Keratinocyte (primary cell): Measurements from ENCODE around the gene DIP2B. TPM values are rescaled to one million over a fixed set of nuclear protein-coding genes. Genes with fewer than 3 reads are reported as not detected.

Source experiments
- DNase-seq: peaks from one replicate; pipeline ENCODE4 v3.0.0-alpha.2; 2011; ENCODE audit warnings: low read depth, missing footprints, low spot score
- FAIRE-seq: peaks from 2 replicates; lab custom pipeline; 2011; peaks lifted over from hg19 to GRCh38; lab: Jason Lieb, UNC
- H2AFZ ChIP-seq: 2 replicates; pipeline ENCODE4 v1.6.0; 2012; ENCODE audit warnings: low read length, control low read depth, inconsistent platforms; ENCODE audit not compliant: control insufficient read depth
- H3K27ac ChIP-seq: 2 replicates; pipeline ENCODE4 v1.5.1; 2011; ENCODE audit warnings: low read length; ENCODE audit not compliant: control insufficient read depth, insufficient read depth
- H3K27me3 ChIP-seq: 3 replicates; pipeline ENCODE4 v1.6.0; 2011; ENCODE audit warnings: low read length; ENCODE audit not compliant: control insufficient read depth, insufficient read depth; ENCODE audit errors: extremely low read depth
- H3K36me3 ChIP-seq, 2 experiments: 2 replicates in 1 of 2; 3 replicates in 1 of 2; pipeline ENCODE4 v1.5.1; 2011; ENCODE audit warnings: low read length in 2 of 2, mild to moderate bottlenecking in 1 of 2; ENCODE audit not compliant: control insufficient read depth in 2 of 2, insufficient read depth in 2 of 2; ENCODE audit errors: extremely low read depth in 1 of 2
- H3K4me1 ChIP-seq: 3 replicates; pipeline ENCODE4 v1.5.1; 2011; ENCODE audit warnings: low read length; ENCODE audit not compliant: control insufficient read depth, insufficient read depth; ENCODE audit errors: extremely low read depth
- H3K4me2 ChIP-seq: 3 replicates; pipeline ENCODE4 v1.6.0; 2011; ENCODE audit warnings: low read depth, low read length; ENCODE audit not compliant: control insufficient read depth, insufficient read depth; ENCODE audit errors: extremely low read depth
- H3K4me3 ChIP-seq, 3 experiments: fragments of 200-600 bp in 1 of 3; sonication (generic) in 1 of 3; 2 replicates in 2 of 3; 3 replicates in 1 of 3; pipeline ENCODE4 v1.5.1; 2011 to 2016; ENCODE audit warnings: low read length in 3 of 3, mild to moderate bottlenecking in 3 of 3, control low read depth in 2 of 3, inconsistent platforms in 1 of 3, low read depth in 1 of 3, mixed read lengths in 1 of 3, mixed run types in 1 of 3, moderate library complexity in 1 of 3; ENCODE audit not compliant: control insufficient read depth in 2 of 3, insufficient read depth in 2 of 3; ENCODE audit errors: extremely low read depth in 1 of 3
- H3K79me2 ChIP-seq: 2 replicates; pipeline ENCODE4 v1.6.0; 2012; ENCODE audit warnings: low read length; ENCODE audit not compliant: control insufficient read depth, insufficient read depth
- H3K9ac ChIP-seq: 3 replicates; pipeline ENCODE4 v1.6.0; 2011; ENCODE audit warnings: low read length; ENCODE audit not compliant: control insufficient read depth, insufficient read depth; ENCODE audit errors: extremely low read depth
- H3K9me1 ChIP-seq: 3 replicates; pipeline ENCODE4 v1.6.0; 2011; ENCODE audit warnings: low read length; ENCODE audit not compliant: control insufficient read depth, insufficient read depth; ENCODE audit errors: extremely low read depth
- H3K9me3 ChIP-seq: 2 replicates; pipeline ENCODE4 v1.5.1; 2012; ENCODE audit warnings: low read depth, low read length; ENCODE audit not compliant: control insufficient read depth
- H4K20me1 ChIP-seq: 3 replicates; pipeline ENCODE4 v1.6.0; 2011; ENCODE audit warnings: low read length; ENCODE audit not compliant: control insufficient read depth, insufficient read depth; ENCODE audit errors: extremely low read depth
- EZH2 ChIP-seq: IDR thresholded peaks from one replicate; pipeline ENCODE4 v1.6.1; 2012; ENCODE audit warnings: inconsistent platforms, mild to moderate bottlenecking, low read length, moderate library complexity
- dilution Hi-C: fragments of 300-500 bp; cut with MboI; formaldehyde crosslinking; loops from one replicate; pipeline ENCODE4 v1.7.0; 2020; ENCODE audit warnings: low sequenced_read_pairs; ENCODE audit not compliant: extremely low pct_ligation_motif_present
- polyA plus RNA-seq, 5 experiments: library from polyadenylated mRNA; depleted of rRNA in 3 of 5; stranded (reverse) in 3 of 5; stranded (forward) in 1 of 5; unstranded in 1 of 5; fragments of >200 nt; gene quantifications; 1 replicate in 1 of 5; 2 replicates in 3 of 5; 3 replicates in 1 of 5; pipeline versions ENCODE4 v1.2.1 to v1.2.3, GENCODE V29; 2011 to 2012; ENCODE audit warnings: missing spikeins in 2 of 5, low read depth in 1 of 5, low replicate concordance in 1 of 5
- TF ChIP-seq, protein P1 (sequence below), 3 experiments: IDR thresholded peaks in 1 of 3; conservative IDR thresholded peaks in 1 of 3; optimal IDR thresholded peaks in 1 of 3; 2 replicates in 2 of 3; 3 replicates in 1 of 3; pipeline versions ENCODE3 to v1.5.1; 2011; ENCODE audit warnings: low read length in 3 of 3, mild to moderate bottlenecking in 3 of 3, moderate library complexity in 2 of 3, control low read depth in 1 of 3, inconsistent platforms in 1 of 3; ENCODE audit not compliant: insufficient read depth in 2 of 3; ENCODE audit errors: extremely low read depth in 1 of 3

Gene DIP2B
- polyA plus RNA-seq, 1 donor (not counting 4 experiments of a cell fraction or from before 2014, with no cell fraction given): 30.2 TPM

DNA sequence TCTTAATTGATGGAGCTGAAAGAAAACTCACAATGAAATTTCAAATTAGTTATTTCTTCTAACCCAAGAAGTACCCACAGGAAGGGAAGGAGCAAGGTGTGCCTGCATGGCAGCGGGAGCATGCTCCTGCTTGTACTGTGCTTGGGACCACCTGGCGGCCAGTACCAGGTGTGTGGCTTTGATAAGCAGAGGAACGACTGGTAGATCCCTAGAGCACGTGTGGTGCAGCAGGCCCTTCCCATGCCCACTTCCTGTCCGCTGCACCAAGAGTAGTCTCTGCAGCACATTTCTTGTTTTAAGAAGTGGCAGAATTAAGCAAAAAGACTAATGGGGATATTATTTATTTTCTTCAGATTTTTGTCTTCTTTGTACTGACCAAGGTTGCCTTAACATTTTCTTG lies 136.8 kb downstream of the DIP2B start:
- peaks cover 28% of the 10 kb centered on the region for H3K79me2 ChIP-seq
- H4K20me1 ChIP-seq: no peaks in the 10 kb centered on the region
- no peak for DNase-seq
- no peaks in the 10 kb centered on the region for H3K9me1 ChIP-seq
- H3K27me3 ChIP-seq: no peaks in the 10 kb centered on the region
- H2AFZ ChIP-seq: no peak overlapping the region
- dilution Hi-C loops: no loop called here
- FAIRE-seq: no peak
- H3K36me3 ChIP-seq: peaks cover 3% of the 10 kb centered on the region in 2 experiments
- peak overlapping the region; percentile 54 for H3K27ac ChIP-seq
- no peak overlapping the region for H3K9ac ChIP-seq
- peak overlapping the region; percentile 12 for H3K4me2 ChIP-seq
- H3K9me3 ChIP-seq: no peaks in the 10 kb centered on the region
- no peak overlapping the region for H3K4me3 ChIP-seq
- TF ChIP-seq, protein P1, sequence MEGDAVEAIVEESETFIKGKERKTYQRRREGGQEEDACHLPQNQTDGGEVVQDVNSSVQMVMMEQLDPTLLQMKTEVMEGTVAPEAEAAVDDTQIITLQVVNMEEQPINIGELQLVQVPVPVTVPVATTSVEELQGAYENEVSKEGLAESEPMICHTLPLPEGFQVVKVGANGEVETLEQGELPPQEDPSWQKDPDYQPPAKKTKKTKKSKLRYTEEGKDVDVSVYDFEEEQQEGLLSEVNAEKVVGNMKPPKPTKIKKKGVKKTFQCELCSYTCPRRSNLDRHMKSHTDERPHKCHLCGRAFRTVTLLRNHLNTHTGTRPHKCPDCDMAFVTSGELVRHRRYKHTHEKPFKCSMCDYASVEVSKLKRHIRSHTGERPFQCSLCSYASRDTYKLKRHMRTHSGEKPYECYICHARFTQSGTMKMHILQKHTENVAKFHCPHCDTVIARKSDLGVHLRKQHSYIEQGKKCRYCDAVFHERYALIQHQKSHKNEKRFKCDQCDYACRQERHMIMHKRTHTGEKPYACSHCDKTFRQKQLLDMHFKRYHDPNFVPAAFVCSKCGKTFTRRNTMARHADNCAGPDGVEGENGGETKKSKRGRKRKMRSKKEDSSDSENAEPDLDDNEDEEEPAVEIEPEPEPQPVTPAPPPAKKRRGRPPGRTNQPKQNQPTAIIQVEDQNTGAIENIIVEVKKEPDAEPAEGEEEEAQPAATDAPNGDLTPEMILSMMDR (optimal IDR thresholded peaks at IDR 0.05 in 1 of 3, IDR thresholded peaks at IDR 0.05 in 1 of 3, conservative IDR thresholded peaks at IDR 0.05 in 1 of 3; ENCODE audit: extremely low read depth in 1 of 3, insufficient read depth in 2 of 3, low read length in 3 of 3): peak; percentile 13 to 43 (median 29)
- TF ChIP-seq EZH2: no peak
- peaks cover 31% of the 10 kb centered on the region for H3K4me1 ChIP-seq

DNA sequence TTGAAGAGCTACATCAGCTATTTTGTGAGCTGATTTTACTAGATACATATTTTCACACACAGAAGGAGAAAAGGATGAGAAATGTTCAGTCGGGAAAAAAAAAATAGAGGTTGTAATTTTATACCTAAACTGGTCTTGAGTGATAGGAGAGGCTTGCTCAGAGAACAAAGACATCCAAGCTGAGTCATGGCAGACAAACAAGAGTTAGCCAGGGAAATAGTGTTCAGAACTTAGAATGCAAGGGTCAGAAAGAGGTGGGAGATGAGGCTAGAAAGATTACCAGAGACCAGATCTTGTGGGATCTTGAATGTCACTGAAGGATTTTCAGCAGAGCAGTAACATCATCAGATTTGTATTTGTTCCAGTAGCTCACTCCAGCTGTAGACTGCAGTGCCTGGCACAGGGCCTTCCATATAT lies 137.3 kb downstream of the DIP2B start:
- H3K79me2 ChIP-seq: peaks cover 24% of the 10 kb centered on the region
- H3K9me3 ChIP-seq: no peaks in the 10 kb centered on the region
- H3K27ac ChIP-seq: peak overlapping the region; percentile 54
- no peak for TF ChIP-seq EZH2
- TF ChIP-seq, protein P1 (optimal IDR thresholded peaks at IDR 0.05 in 1 of 3, IDR thresholded peaks at IDR 0.05 in 1 of 3, conservative IDR thresholded peaks at IDR 0.05 in 1 of 3; ENCODE audit: extremely low read depth in 1 of 3, insufficient read depth in 2 of 3, low read length in 3 of 3): no peak
- peaks cover 33% of the 10 kb centered on the region for H3K4me1 ChIP-seq
- FAIRE-seq (peak; percentile 69), DNase-seq (no peak)
- H3K27me3 ChIP-seq: no peaks in the 10 kb centered on the region
- H3K4me3 ChIP-seq: no peak overlapping the region
- H3K9ac ChIP-seq: peak overlapping the region; percentile 1
- dilution Hi-C loops: no loop called here
- no peaks in the 10 kb centered on the region for H3K9me1 ChIP-seq
- H4K20me1 ChIP-seq: no peaks in the 10 kb centered on the region
- no peak overlapping the region for H2AFZ ChIP-seq
- peaks cover 3% of the 10 kb centered on the region in 2 experiments for H3K36me3 ChIP-seq
- H3K4me2 ChIP-seq: no peak overlapping the region
